Tibial nerve (tissue), 4 donors: ENCODE results near the gene KRT82. TPM values are rescaled to one million over a fixed set of nuclear protein-coding genes. Genes with fewer than 3 reads are reported as not detected.

Experiments used
- DNase-seq, 2 donors: peaks; one replicate each; pipeline ENCODE4 v3.0.0-alpha.2; 2019; ENCODE audit warnings: low spot score in 2 of 2
- H3K27ac ChIP-seq, 4 donors: fragments of 200-600 bp; sonication (generic) in 3 of 4; one replicate each; pipeline ENCODE4 v1.5.1; 2017 to 2019; ENCODE audit warnings: mild to moderate bottlenecking in 1 of 4
- H3K27me3 ChIP-seq, 2 donors: fragments of 200-600 bp; sonication (generic) in 1 of 2; one replicate each; pipeline versions ENCODE4 v1.5.1 to v1.6.0; 2017 to 2019
- H3K36me3 ChIP-seq, 3 donors: fragments of 200-600 bp; sonication (generic); one replicate each; pipeline ENCODE4 v1.5.1; 2018 to 2019
- H3K4me1 ChIP-seq, 4 donors: fragments of 200-600 bp; sonication (generic) in 3 of 4; one replicate each; pipeline ENCODE4 v1.5.1; 2017 to 2019
- H3K4me3 ChIP-seq, 4 donors: fragments of 200-600 bp; sonication (generic) in 3 of 4; one replicate each; pipeline ENCODE4 v1.5.1; 2017 to 2019; ENCODE audit warnings: mild to moderate bottlenecking in 1 of 4, moderate library complexity in 1 of 4
- H3K9me3 ChIP-seq, 4 donors: fragments of 200-600 bp; sonication (generic) in 3 of 4; one replicate each; pipeline ENCODE4 v1.5.1; 2017 to 2019
- EP300 ChIP-seq, 2 donors: sonication (generic); formaldehyde crosslinking; IDR thresholded peaks; one replicate each; pipeline ENCODE4 v1.6.1; 2017; ENCODE audit warnings: antibody characterized with exemption in 2 of 2, mild to moderate bottlenecking in 1 of 2
- POLR2A ChIP-seq, 2 donors: fragments of 450-650 bp; IDR thresholded peaks; one replicate each; pipeline ENCODE4 v1.6.1; 2017; ENCODE audit warnings: antibody characterized with exemption in 2 of 2, mild to moderate bottlenecking in 2 of 2, moderate library complexity in 2 of 2
- WGBS, 2 donors: methylation state at CpG; one replicate each; pipeline ENCODE4 v1.1.5; 2018; 5-methylcytosine and 5-hydroxymethylcytosine counted together
- total RNA-seq, 4 donors: library from RNA; depleted of rRNA; stranded (reverse); fragments of >200 nt; gene quantifications; one replicate each; pipeline ENCODE4 v1.1.0, GENCODE V29; 2016
- TF ChIP-seq, protein P1 (sequence below), 5 experiments: fragments of 200-600 bp in 3 of 5; fragments of 450-650 bp in 2 of 5; sonication (generic) in 3 of 5; IDR thresholded peaks; one replicate each; pipeline ENCODE4 v1.5.1; 2016 to 2019; ENCODE audit warnings: antibody characterized with exemption in 5 of 5, mild to moderate bottlenecking in 3 of 5, moderate library complexity in 2 of 5

Gene KRT82
- total RNA-seq, 4 donors from 2014 or later, result not detected

GRCh38 chr12:52407918-52408317 is 1.8 kb upstream of the KRT82 start:
- Histone ChIP-seq H3K27me3 (no peaks in the 10 kb centered on the region), H3K9me3 (no peaks in the 10 kb centered on the region), H3K4me1 (peaks cover 0 to 7% (median 0%) of the 10 kb centered on the region in 4 donors), H3K27ac (no peak overlapping the region), H3K36me3 (no peaks in the 10 kb centered on the region), H3K4me3 (no peak overlapping the region)
- DNase-seq, result no peak
- WGBS, 2 donors, result 80 to 89% methylated on average over 2 to 5 of the region's 5 CpGs
- TF ChIP-seq, protein P1, sequence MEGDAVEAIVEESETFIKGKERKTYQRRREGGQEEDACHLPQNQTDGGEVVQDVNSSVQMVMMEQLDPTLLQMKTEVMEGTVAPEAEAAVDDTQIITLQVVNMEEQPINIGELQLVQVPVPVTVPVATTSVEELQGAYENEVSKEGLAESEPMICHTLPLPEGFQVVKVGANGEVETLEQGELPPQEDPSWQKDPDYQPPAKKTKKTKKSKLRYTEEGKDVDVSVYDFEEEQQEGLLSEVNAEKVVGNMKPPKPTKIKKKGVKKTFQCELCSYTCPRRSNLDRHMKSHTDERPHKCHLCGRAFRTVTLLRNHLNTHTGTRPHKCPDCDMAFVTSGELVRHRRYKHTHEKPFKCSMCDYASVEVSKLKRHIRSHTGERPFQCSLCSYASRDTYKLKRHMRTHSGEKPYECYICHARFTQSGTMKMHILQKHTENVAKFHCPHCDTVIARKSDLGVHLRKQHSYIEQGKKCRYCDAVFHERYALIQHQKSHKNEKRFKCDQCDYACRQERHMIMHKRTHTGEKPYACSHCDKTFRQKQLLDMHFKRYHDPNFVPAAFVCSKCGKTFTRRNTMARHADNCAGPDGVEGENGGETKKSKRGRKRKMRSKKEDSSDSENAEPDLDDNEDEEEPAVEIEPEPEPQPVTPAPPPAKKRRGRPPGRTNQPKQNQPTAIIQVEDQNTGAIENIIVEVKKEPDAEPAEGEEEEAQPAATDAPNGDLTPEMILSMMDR (IDR thresholded peaks at IDR 0.05), result no peak
- TF ChIP-seq EP300 (IDR thresholded peaks at IDR 0.05), result no peak
- TF ChIP-seq POLR2A (IDR thresholded peaks at IDR 0.05), result no peak

DNA sequence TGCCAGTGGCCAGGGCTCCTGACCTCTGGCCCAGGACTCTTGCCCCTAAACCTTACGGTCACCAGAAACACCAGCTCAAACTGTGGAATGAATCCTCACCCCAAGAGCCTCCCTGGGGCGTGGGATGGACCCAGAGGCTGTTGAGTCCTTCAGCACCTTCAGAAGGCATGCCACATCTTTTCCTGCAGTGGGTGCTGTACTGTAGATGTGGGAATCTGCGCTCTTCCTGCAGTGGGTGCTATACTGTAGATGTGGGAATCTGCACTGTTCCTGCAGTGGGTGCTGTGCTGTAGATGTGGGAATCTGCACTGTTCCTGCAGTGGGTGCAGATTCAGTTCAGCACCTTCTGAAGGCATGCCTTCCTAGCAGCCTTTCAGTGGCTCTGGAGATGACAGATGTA is 1.2 kb downstream of the KRT82 start:
- TF ChIP-seq, protein P1 (IDR thresholded peaks at IDR 0.05), result no peak
- no peak for TF ChIP-seq POLR2A (IDR thresholded peaks at IDR 0.05)
- no peak for TF ChIP-seq EP300 (IDR thresholded peaks at IDR 0.05)
- Histone ChIP-seq H3K4me1 (no peaks in the 10 kb centered on the region), H3K27me3 (no peaks in the 10 kb centered on the region), H3K9me3 (no peaks in the 10 kb centered on the region), H3K36me3 (no peaks in the 10 kb centered on the region), H3K27ac (no peak overlapping the region), H3K4me3 (no peak overlapping the region)
- no peak for DNase-seq
- WGBS, 2 donors, result 69 to 89% methylated on average over 3 of the region's 3 CpGs

- 83 to 96% methylated on average over 8 to 9 of the region's 9 CpGs for WGBS, 2 donors
- no peak for DNase-seq
- H3K4me3 ChIP-seq, result no peak overlapping the region
- H3K27me3 ChIP-seq, result no peaks in the 10 kb centered on the region
- no peaks in the 10 kb centered on the region for H3K9me3 ChIP-seq
- no peaks in the 10 kb centered on the region for H3K4me1 ChIP-seq
- TF ChIP-seq, protein P1 (IDR thresholded peaks at IDR 0.05), result no peak
- TF ChIP-seq POLR2A (IDR thresholded peaks at IDR 0.05) (no peak), EP300 (IDR thresholded peaks at IDR 0.05) (no peak)
- H3K27ac ChIP-seq, result no peak overlapping the region
- H3K36me3 ChIP-seq, result no peaks in the 10 kb centered on the region
These were observed 2.6 kb downstream of the KRT82 start for GRCh38 chr12:52403561-52403960.

- no peak overlapping the region for H3K27ac ChIP-seq
These were observed 3.1 kb downstream of the KRT82 start for GRCh38 chr12:52402873-52403540.

DNA sequence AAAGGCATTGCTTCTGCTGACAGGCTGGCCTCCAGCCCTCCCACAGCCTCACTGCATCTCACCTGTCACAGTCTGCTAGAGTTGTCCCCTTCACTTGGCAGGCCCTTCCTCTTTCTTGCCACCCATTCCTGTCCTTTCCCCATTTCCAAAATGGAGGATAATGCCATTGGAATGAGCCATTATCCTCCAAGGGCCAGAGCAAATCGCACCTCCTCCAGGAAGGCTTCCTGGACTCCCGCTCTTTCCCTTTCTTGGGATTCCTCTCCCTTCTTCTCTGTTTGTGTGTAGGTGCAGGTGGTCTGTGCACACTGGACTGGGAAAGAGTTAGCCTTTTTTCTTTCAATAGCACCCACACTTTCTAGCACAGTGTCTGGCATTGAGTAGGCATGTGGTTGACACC is 3.8 kb downstream of the KRT82 start:
- TF ChIP-seq, protein P1 (IDR thresholded peaks at IDR 0.05), result no peak
- TF ChIP-seq POLR2A (IDR thresholded peaks at IDR 0.05) (no peak), EP300 (IDR thresholded peaks at IDR 0.05) (no peak)
- no peaks in the 10 kb centered on the region for H3K36me3 ChIP-seq
- H3K27me3 ChIP-seq, result no peaks in the 10 kb centered on the region
- no peaks in the 10 kb centered on the region for H3K4me1 ChIP-seq
- H3K9me3 ChIP-seq, result no peaks in the 10 kb centered on the region
- WGBS, 2 donors, result 97 to 100% methylated on average over 2 of the region's 2 CpGs
- DNase-seq, result no peak
- H3K4me3 ChIP-seq, result no peak overlapping the region
- H3K27ac ChIP-seq, result no peak overlapping the region

More at GRCh38 chr12:52402873-52403540, 3.1 kb downstream of the KRT82 start:
- no peaks in the 10 kb centered on the region for H3K27me3 ChIP-seq
- DNase-seq, result no peak
- H3K36me3 ChIP-seq, result no peaks in the 10 kb centered on the region
- no peak overlapping the region for H3K4me3 ChIP-seq
- no peaks in the 10 kb centered on the region for H3K9me3 ChIP-seq
- WGBS, 2 donors, result 50 to 66% methylated on average over 3 of the region's 3 CpGs
- H3K4me1 ChIP-seq, result no peaks in the 10 kb centered on the region
- TF ChIP-seq, protein P1 (IDR thresholded peaks at IDR 0.05), result no peak
- no peak for TF ChIP-seq EP300 (IDR thresholded peaks at IDR 0.05)
- TF ChIP-seq POLR2A (IDR thresholded peaks at IDR 0.05), result no peak
